CD4-positive, CD25-positive, alpha-beta regulatory T cell (primary cell): ENCODE measurements around the gene EPHA7. TPM values are rescaled to one million over a fixed set of nuclear protein-coding genes. Genes with fewer than 3 reads are reported as not detected.

Experiments used
- ATAC-seq, 2 donors: fragments of 150-1000 bp; cut with Tn5 transposase; one replicate each; pipeline ENCODE4 v1.10.0; 2021; ENCODE audit warnings: low read depth in 2 of 2, moderate number of reproducible peaks in 2 of 2, moderate library complexity in 1 of 2
- DNase-seq, 3 donors: peaks; one replicate each; pipeline versions ENCODE4 v3.0.0 to v3.0.0-alpha.2; 2012 to 2022; ENCODE audit warnings: mixed read lengths in 1 of 3
- H3K27ac ChIP-seq: one replicate; pipeline ENCODE4 v1.7.0; 2013; ENCODE audit warnings: mild to moderate bottlenecking, low read length; ENCODE audit not compliant: insufficient read depth, poor library complexity, severe bottlenecking
- H3K27me3 ChIP-seq: one replicate; pipeline ENCODE4 v1.7.0; 2013; ENCODE audit warnings: low read length; ENCODE audit not compliant: control insufficient read depth, insufficient read depth
- H3K36me3 ChIP-seq: one replicate; pipeline ENCODE4 v1.7.0; 2013; ENCODE audit warnings: mild to moderate bottlenecking, low read length, moderate library complexity; ENCODE audit not compliant: control insufficient read depth, insufficient read depth
- H3K4me1 ChIP-seq: 2 replicates; pipeline ENCODE4 v1.7.0; 2013; ENCODE audit warnings: mild to moderate bottlenecking, low read length; ENCODE audit not compliant: insufficient read depth, control insufficient read depth, poor library complexity, severe bottlenecking
- H3K4me3 ChIP-seq: one replicate; pipeline ENCODE4 v1.7.0; 2013; ENCODE audit warnings: low read depth, mild to moderate bottlenecking, low read length, moderate library complexity
- H3K9me3 ChIP-seq, 2 experiments: 1 replicate in 1 of 2; 2 replicates in 1 of 2; pipeline ENCODE4 v1.7.0; 2013; ENCODE audit warnings: low read length in 2 of 2, mild to moderate bottlenecking in 1 of 2, moderate library complexity in 1 of 2; ENCODE audit not compliant: control insufficient read depth in 2 of 2
- H3K27ac Mint-ChIP-seq, 3 donors: one replicate each; pipeline ENCODE4 v1.8.0; 2020 to 2022; ENCODE audit warnings: mild to moderate bottlenecking in 3 of 3, mixed read lengths in 3 of 3, moderate library complexity in 2 of 3
- H3K27me3 Mint-ChIP-seq: one replicate; pipeline ENCODE4 v1.8.0; 2022; ENCODE audit warnings: mild to moderate bottlenecking, mixed read lengths
- H3K36me3 Mint-ChIP-seq: one replicate; pipeline ENCODE4 v1.8.0; 2020; ENCODE audit warnings: mixed read lengths
- H3K4me1 Mint-ChIP-seq, 4 donors: one replicate each; pipeline ENCODE4 v1.8.0; 2020 to 2022; ENCODE audit warnings: mixed read lengths in 4 of 4, mild to moderate bottlenecking in 1 of 4
- H3K4me3 Mint-ChIP-seq, 4 donors: one replicate each; pipeline ENCODE4 v1.8.0; 2020 to 2022; ENCODE audit warnings: mild to moderate bottlenecking in 4 of 4, mixed read lengths in 4 of 4, moderate library complexity in 3 of 4
- H3K9me3 Mint-ChIP-seq, 7 donors: one replicate each; pipeline ENCODE4 v1.8.0; 2020 to 2022; ENCODE audit warnings: mixed read lengths in 7 of 7, mild to moderate bottlenecking in 3 of 7, moderate library complexity in 2 of 7
- polyA plus RNA-seq, 4 donors: library from polyadenylated mRNA; unstranded; fragments of 300-500 nt; fragmentation: Illumina TruSeq; gene quantifications; one replicate each; pipeline ENCODE4 v1.2.3, GENCODE V29; 2021
- total RNA-seq: library from RNA; stranded (reverse); gene quantifications from one replicate; pipeline ENCODE4 v1.2.3, GENCODE V29; 2022

EPHA7 gene
- total RNA-seq, result not detected
- not detected for polyA plus RNA-seq

GRCh38 chr6:93419304-93420162 is at the start of gene EPHA7:
TSS of gene EPHA7 (minus strand) at chr6:93419559. CDS start at chr6:93419341, 218 bp downstream.
- Histone ChIP-seq H3K27me3 (peaks cover 11% of the 10 kb centered on the region), H3K4me1 (peaks cover 5% of the 10 kb centered on the region), H3K27ac (no peak within 1 kb of the TSS), H3K9me3 (peaks cover 0 to 3% of the 10 kb centered on the region in 2 experiments), H3K36me3 (no peaks in the 10 kb centered on the region), H3K4me3 (no peak within 1 kb of the TSS)
- Mint-ChIP-seq H3K9me3 (peaks cover 0 to 8% (median 0%) of the 10 kb centered on the region in 7 donors), H3K4me1 (peaks cover 0 to 15% (median 3%) of the 10 kb centered on the region in 4 donors), H3K27me3 (peaks cover 52% of the 10 kb centered on the region), H3K27ac (peak within 1 kb of the TSS in 1 of 3 donors; percentile 20), H3K36me3 (no peaks in the 10 kb centered on the region), H3K4me3 (peak within 1 kb of the TSS in 3 of 4 donors; percentile 66 to 80 (median 74))
- DNase-seq (peak in 1 of 3 donors; percentile 41), ATAC-seq (peak in 1 of 2 donors; percentile 37)

- Mint-ChIP-seq H3K27ac (no peak overlapping the region), H3K4me1 (no peaks in the 10 kb centered on the region), H3K9me3 (peaks cover 0 to 24% (median 5%) of the 10 kb centered on the region in 7 donors), H3K36me3 (no peaks in the 10 kb centered on the region), H3K4me3 (no peak overlapping the region), H3K27me3 (no peaks in the 10 kb centered on the region)
- ATAC-seq, result no peak
- Histone ChIP-seq H3K4me3 (no peak overlapping the region), H3K4me1 (no peaks in the 10 kb centered on the region), H3K27ac (no peak overlapping the region), H3K27me3 (no peaks in the 10 kb centered on the region), H3K36me3 (no peaks in the 10 kb centered on the region), H3K9me3 (peaks cover 0 to 5% of the 10 kb centered on the region in 2 experiments)
- DNase-seq, result no peak
Observed at GRCh38 chr6:93468291-93468690, 48.9 kb upstream of the EPHA7 start.

- no peak overlapping the region for H3K27ac ChIP-seq
- ATAC-seq (no peak), DNase-seq (no peak)
- Mint-ChIP-seq H3K4me1 (no peaks in the 10 kb centered on the region), H3K27me3 (no peaks in the 10 kb centered on the region), H3K27ac (no peak overlapping the region), H3K4me3 (peak overlapping the region in 1 of 4 donors; percentile 15), H3K9me3 (peaks cover under 1 to 16% (median 8%) of the 10 kb centered on the region in 7 donors), H3K36me3 (no peaks in the 10 kb centered on the region)
- H3K27me3 ChIP-seq, result no peaks in the 10 kb centered on the region
- no peaks in the 10 kb centered on the region for H3K36me3 ChIP-seq
- H3K4me1 ChIP-seq, result no peaks in the 10 kb centered on the region
- H3K9me3 ChIP-seq, result peaks cover 0 to 4% of the 10 kb centered on the region in 2 experiments
- no peak overlapping the region for H3K4me3 ChIP-seq
Observed at GRCh38 chr6:93454533-93454932, 35.2 kb upstream of the EPHA7 start.

- no peak overlapping the region for H3K27ac Mint-ChIP-seq
- Histone ChIP-seq H3K9me3 (peaks cover 0 to 4% of the 10 kb centered on the region in 2 experiments), H3K27me3 (no peaks in the 10 kb centered on the region), H3K27ac (no peak overlapping the region), H3K36me3 (no peaks in the 10 kb centered on the region), H3K4me3 (no peak overlapping the region), H3K4me1 (no peaks in the 10 kb centered on the region)
- no peak overlapping the region for H3K4me3 Mint-ChIP-seq
- peaks cover 0 to 16% (median 8%) of the 10 kb centered on the region in 7 donors for H3K9me3 Mint-ChIP-seq
- DNase-seq (no peak), ATAC-seq (no peak)
- no peaks in the 10 kb centered on the region for H3K36me3 Mint-ChIP-seq
- H3K4me1 Mint-ChIP-seq, result no peaks in the 10 kb centered on the region
- H3K27me3 Mint-ChIP-seq, result no peaks in the 10 kb centered on the region
Observed at GRCh38 chr6:93453956-93454355, 34.6 kb upstream of the EPHA7 start.

- no peak overlapping the region for H3K4me3 ChIP-seq
- ATAC-seq, result no peak
- no peaks in the 10 kb centered on the region for H3K27me3 ChIP-seq
- H3K27ac ChIP-seq, result no peak overlapping the region
- Mint-ChIP-seq H3K9me3 (peaks cover 3 to 13% (median 7%) of the 10 kb centered on the region in 7 donors), H3K27me3 (no peaks in the 10 kb centered on the region), H3K27ac (no peak overlapping the region), H3K4me1 (no peaks in the 10 kb centered on the region), H3K36me3 (no peaks in the 10 kb centered on the region), H3K4me3 (no peak overlapping the region)
- no peaks in the 10 kb centered on the region for H3K4me1 ChIP-seq
- H3K36me3 ChIP-seq, result no peaks in the 10 kb centered on the region
- DNase-seq, result no peak
- no peaks in the 10 kb centered on the region for H3K9me3 ChIP-seq
Observed at GRCh38 chr6:93447874-93448273, 28.5 kb upstream of the EPHA7 start.

GRCh38 chr6:93437491-93437890 is 18.1 kb upstream of the EPHA7 start:
- Histone ChIP-seq H3K27ac (no peak overlapping the region), H3K4me1 (no peaks in the 10 kb centered on the region), H3K4me3 (no peak overlapping the region), H3K9me3 (no peaks in the 10 kb centered on the region), H3K27me3 (no peaks in the 10 kb centered on the region), H3K36me3 (no peaks in the 10 kb centered on the region)
- Mint-ChIP-seq H3K36me3 (no peaks in the 10 kb centered on the region), H3K4me1 (no peaks in the 10 kb centered on the region), H3K27me3 (no peaks in the 10 kb centered on the region), H3K27ac (no peak overlapping the region), H3K4me3 (no peak overlapping the region), H3K9me3 (peaks cover 0 to 12% (median 6%) of the 10 kb centered on the region in 7 donors)
- ATAC-seq, result no peak
- DNase-seq, result no peak

- H3K9me3 Mint-ChIP-seq, result peaks cover 3 to 9% (median 7%) of the 10 kb centered on the region in 7 donors
- Histone ChIP-seq H3K36me3 (no peaks in the 10 kb centered on the region), H3K27ac (no peak overlapping the region), H3K4me1 (no peaks in the 10 kb centered on the region), H3K4me3 (no peak overlapping the region), H3K27me3 (no peaks in the 10 kb centered on the region), H3K9me3 (no peaks in the 10 kb centered on the region)
- ATAC-seq, result no peak
- H3K4me1 Mint-ChIP-seq, result no peaks in the 10 kb centered on the region
- H3K27ac Mint-ChIP-seq, result no peak overlapping the region
- H3K4me3 Mint-ChIP-seq, result no peak overlapping the region
- H3K27me3 Mint-ChIP-seq, result no peaks in the 10 kb centered on the region
- DNase-seq, result no peak
- H3K36me3 Mint-ChIP-seq, result no peaks in the 10 kb centered on the region
Observed at GRCh38 chr6:93433592-93433991, 14.2 kb upstream of the EPHA7 start.
